Left lung (tissue), 10 donors: ENCODE measurements around the gene SLC7A6. TPM values are rescaled to one million over a fixed set of nuclear protein-coding genes. Genes with fewer than 3 reads are reported as not detected.

ENCODE experiments used
- ATAC-seq: fragments of 200-7000 bp; cut with Tn5 transposase; one replicate; pipeline ENCODE4 v1.9.1; 2020; ENCODE audit warnings: moderate library complexity
- DNase-seq, 4 donors: peaks; one replicate each; pipeline ENCODE4 v3.0.0-alpha.2; 2013 to 2020
- H3K27ac ChIP-seq, 2 donors: fragments of 200-600 bp; sonication (generic) in 1 of 2; one replicate each; pipeline versions ENCODE4 v1.5.0 to v1.8.0; 2020 to 2021
- H3K27me3 ChIP-seq, 2 donors: fragments of 200-600 bp; sonication (generic) in 1 of 2; one replicate each; pipeline versions ENCODE4 v1.5.0 to v1.8.0; 2020 to 2021
- H3K36me3 ChIP-seq, 2 donors: fragments of 200-600 bp; sonication (generic) in 1 of 2; one replicate each; pipeline versions ENCODE4 v1.5.0 to v1.8.0; 2020 to 2021
- H3K4me1 ChIP-seq, 2 donors: fragments of 200-600 bp; one replicate each; pipeline ENCODE4 v1.8.0; 2021
- H3K4me3 ChIP-seq, 2 donors: fragments of 200-600 bp; sonication (generic) in 1 of 2; one replicate each; pipeline versions ENCODE4 v1.5.0 to v1.8.0; 2020 to 2021; ENCODE audit warnings: mild to moderate bottlenecking in 1 of 2
- H3K9me3 ChIP-seq, 2 donors: fragments of 200-600 bp; sonication (generic) in 1 of 2; one replicate each; pipeline versions ENCODE4 v1.5.0 to v1.8.0; 2020 to 2021
- intact Hi-C, 2 donors: fragments of 100-400 bp; cut with DNase I; formaldehyde crosslinking; loops; one replicate each; pipeline versions ENCODE4 v1.11.2 to v1.14.2; 2022
- polyA plus RNA-seq, 6 donors: library from polyadenylated mRNA; unstranded; fragments of 120-200 nt; gene quantifications; one replicate each; pipeline ENCODE4 v1.2.1, GENCODE V29; 2013; ENCODE audit not compliant: insufficient read length in 6 of 6
- total RNA-seq, 2 donors: library from RNA; stranded (reverse); fragmentation: NEBNext Ultra II Directional; extraction: Animal tissue kit (Norgen Biotek cat#: 25700); gene quantifications; one replicate each; pipeline ENCODE4 v1.2.1, GENCODE V29; 2021
- TF ChIP-seq, protein P1 (sequence below), 2 donors: fragments of 200-600 bp; sonication (generic) in 1 of 2; IDR thresholded peaks; one replicate each; pipeline versions ENCODE4 v1.5.0 to v1.8.0; 2021; ENCODE audit warnings: antibody characterized with exemption in 2 of 2
- donor health status: DM: no; HTN: yes; CAD: no.
- donor health status: DM: no; HTN: no; CAD: no.

Gene SLC7A6
- total and polyA plus RNA-seq, 8 donors, result 9.6 to 55.6 (median 12.2) TPM

DNA sequence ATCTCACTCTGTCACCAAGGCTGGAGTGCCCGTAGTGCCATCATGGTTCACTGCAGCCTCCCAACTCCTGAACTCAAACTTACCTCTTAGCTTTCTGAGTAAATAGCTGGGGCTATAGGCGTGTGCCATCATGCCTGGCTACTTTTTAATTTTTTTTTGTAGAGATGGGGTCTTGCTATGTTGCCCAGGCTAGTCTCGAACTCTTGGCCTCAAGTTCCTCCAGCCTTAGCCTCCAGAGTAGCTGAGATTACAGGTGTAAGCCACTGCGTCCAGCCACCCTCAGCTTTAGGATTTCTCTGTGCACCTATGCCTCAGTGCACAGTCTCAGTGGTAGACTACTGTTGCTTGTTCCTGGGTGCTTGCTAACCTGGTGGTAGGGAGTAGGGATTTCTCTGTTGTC, 5.5 kb downstream of the SLC7A6 start:
- H3K27me3 ChIP-seq, result no peaks in the 10 kb centered on the region
- ATAC-seq, result no peak
- H3K27ac ChIP-seq, result no peak overlapping the region
- TF ChIP-seq, protein P1, sequence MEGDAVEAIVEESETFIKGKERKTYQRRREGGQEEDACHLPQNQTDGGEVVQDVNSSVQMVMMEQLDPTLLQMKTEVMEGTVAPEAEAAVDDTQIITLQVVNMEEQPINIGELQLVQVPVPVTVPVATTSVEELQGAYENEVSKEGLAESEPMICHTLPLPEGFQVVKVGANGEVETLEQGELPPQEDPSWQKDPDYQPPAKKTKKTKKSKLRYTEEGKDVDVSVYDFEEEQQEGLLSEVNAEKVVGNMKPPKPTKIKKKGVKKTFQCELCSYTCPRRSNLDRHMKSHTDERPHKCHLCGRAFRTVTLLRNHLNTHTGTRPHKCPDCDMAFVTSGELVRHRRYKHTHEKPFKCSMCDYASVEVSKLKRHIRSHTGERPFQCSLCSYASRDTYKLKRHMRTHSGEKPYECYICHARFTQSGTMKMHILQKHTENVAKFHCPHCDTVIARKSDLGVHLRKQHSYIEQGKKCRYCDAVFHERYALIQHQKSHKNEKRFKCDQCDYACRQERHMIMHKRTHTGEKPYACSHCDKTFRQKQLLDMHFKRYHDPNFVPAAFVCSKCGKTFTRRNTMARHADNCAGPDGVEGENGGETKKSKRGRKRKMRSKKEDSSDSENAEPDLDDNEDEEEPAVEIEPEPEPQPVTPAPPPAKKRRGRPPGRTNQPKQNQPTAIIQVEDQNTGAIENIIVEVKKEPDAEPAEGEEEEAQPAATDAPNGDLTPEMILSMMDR (IDR thresholded peaks at IDR 0.05), result no peak
- H3K4me3 ChIP-seq, result no peak overlapping the region
- H3K9me3 ChIP-seq, result no peaks in the 10 kb centered on the region
- peaks cover 12 to 43% of the 10 kb centered on the region in 2 donors for H3K4me1 ChIP-seq
- DNase-seq, result no peak
- peaks cover 0 to 16% of the 10 kb centered on the region in 2 donors for H3K36me3 ChIP-seq
- intact Hi-C loops, result no loop called here

- Histone ChIP-seq H3K9me3 (no peaks in the 10 kb centered on the region), H3K27me3 (no peaks in the 10 kb centered on the region), H3K4me1 (peaks cover 12 to 38% of the 10 kb centered on the region in 2 donors), H3K36me3 (peaks cover 0 to 21% of the 10 kb centered on the region in 2 donors), H3K27ac (no peak overlapping the region), H3K4me3 (no peak overlapping the region)
- ATAC-seq (no peak), DNase-seq (no peak)
- intact Hi-C loops, result no loop called here
- TF ChIP-seq, protein P1 (IDR thresholded peaks at IDR 0.05), result no peak
Observed at GRCh38 chr16:68270353-68270752, 6.0 kb downstream of the SLC7A6 start.

GRCh38 chr16:68272507-68273209, 8.3 kb downstream of the SLC7A6 start:
- Histone ChIP-seq H3K27me3 (no peaks in the 10 kb centered on the region), H3K36me3 (peaks cover 0 to 29% of the 10 kb centered on the region in 2 donors), H3K9me3 (no peaks in the 10 kb centered on the region), H3K4me3 (no peak overlapping the region), H3K4me1 (peaks cover 10 to 27% of the 10 kb centered on the region in 2 donors), H3K27ac (peak overlapping the region in 1 of 2 donors; percentile 20)
- intact Hi-C loops, result no loop called here
- DNase-seq (peak in 1 of 4 donors; percentile 26), ATAC-seq (peak; percentile 8)
- TF ChIP-seq, protein P1 (IDR thresholded peaks at IDR 0.05), result no peak

DNA sequence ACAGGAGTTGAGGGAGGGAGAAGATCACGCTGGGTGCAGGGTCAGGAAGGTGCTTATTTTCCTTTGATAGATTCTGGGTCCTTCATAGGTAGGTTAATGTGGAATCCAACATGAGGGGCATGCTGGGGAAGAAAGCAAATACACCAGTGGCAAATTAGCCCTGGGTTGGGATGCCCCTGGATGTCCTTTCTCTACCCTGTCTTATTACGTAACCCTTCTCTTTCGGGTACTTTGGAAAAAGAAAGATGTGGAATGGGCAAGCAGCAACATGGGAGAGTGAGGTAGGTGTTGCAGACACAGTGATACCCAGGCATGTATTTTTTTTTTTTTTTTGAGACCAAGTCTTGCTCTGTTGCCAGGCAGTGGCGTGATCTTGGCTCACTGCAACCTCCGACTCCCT, 9.1 kb downstream of the SLC7A6 start:
- peaks cover 8 to 27% of the 10 kb centered on the region in 2 donors for H3K4me1 ChIP-seq

GRCh38 chr16:68273896-68274295, 9.6 kb downstream of the SLC7A6 start:
- DNase-seq (no peak), ATAC-seq (no peak)
- TF ChIP-seq, protein P1 (IDR thresholded peaks at IDR 0.05), result no peak
- no peaks in the 10 kb centered on the region for H3K27me3 ChIP-seq
- H3K4me3 ChIP-seq, result no peak overlapping the region
- no peak overlapping the region for H3K27ac ChIP-seq
- peaks cover 0 to 33% of the 10 kb centered on the region in 2 donors for H3K36me3 ChIP-seq
- H3K4me1 ChIP-seq, result peaks cover 8 to 27% of the 10 kb centered on the region in 2 donors
- intact Hi-C loops, result no loop called here
- no peaks in the 10 kb centered on the region for H3K9me3 ChIP-seq

More for the DNA sequence above, 9.1 kb downstream of the SLC7A6 start:
- Histone ChIP-seq H3K36me3 (peaks cover 0 to 33% of the 10 kb centered on the region in 2 donors), H3K27me3 (no peaks in the 10 kb centered on the region), H3K27ac (no peak overlapping the region), H3K4me3 (no peak overlapping the region), H3K9me3 (no peaks in the 10 kb centered on the region)
- ATAC-seq (no peak), DNase-seq (no peak)
- TF ChIP-seq, protein P1 (IDR thresholded peaks at IDR 0.05), result no peak
- intact Hi-C loops, result no loop called here
